Vein endothelial cell (primary cell): ENCODE results near the gene GAS2L3. TPM values are rescaled to one million over a fixed set of nuclear protein-coding genes. Genes with fewer than 3 reads are reported as not detected.

Experiments
- small RNA-seq: library from RNA; depleted of rRNA; stranded (forward); fragments of <200 nt; gene quantifications from one replicate; pipeline ENCODE3, GENCODE V24; 2012
- total RNA-seq: library from RNA; depleted of rRNA; stranded (reverse); fragments of >200 nt; gene quantifications from 2 replicates; pipeline ENCODE4 v1.2.3, GENCODE V29; 2012

The GAS2L3 gene
- 21.9 and 39.6 TPM in 2 replicates for total RNA-seq

GRCh38 chr12:100573292-100574186 lies at the start of gene GAS2L3:
Gene GAS2L3 (plus strand): TSS chr12:100573684. CDS start chr12:100594905, 21,221 bp downstream.

Small RNA genes within 50 kb of the gene (small RNA-seq; reads per million reads assigned to genes)
- not detected for gene AC010200.2

Other genes with a start within 250 kb of the GAS2L3 start
- gene SLC17A8, start 216.6 kb upstream of the GAS2L3 start, total RNA-seq = not detected in 2 replicates
- not detected in 2 replicates for gene NR1H4, start 99.8 kb upstream of the GAS2L3 start, total RNA-seq
- gene ANO4, start 221.1 kb downstream of the GAS2L3 start, total RNA-seq = 0.33 TPM in 1 of 2 replicates, not detected in the other